22Rv1 (cell line): Measurements from ENCODE around the gene ATP1A4.

Source experiments
- ZFX ChIP-seq: fragments of 450-650 bp; IDR thresholded peaks from 2 replicates; pipeline ENCODE4 v1.6.1; 2017; ENCODE audit warnings: antibody characterized with exemption, borderline replicate concordance
- TF ChIP-seq, protein P1 (sequence below): fragments of 450-650 bp; IDR thresholded peaks from 2 replicates; pipeline ENCODE4 v1.5.1; 2017; ENCODE audit warnings: mild to moderate bottlenecking

DNA sequence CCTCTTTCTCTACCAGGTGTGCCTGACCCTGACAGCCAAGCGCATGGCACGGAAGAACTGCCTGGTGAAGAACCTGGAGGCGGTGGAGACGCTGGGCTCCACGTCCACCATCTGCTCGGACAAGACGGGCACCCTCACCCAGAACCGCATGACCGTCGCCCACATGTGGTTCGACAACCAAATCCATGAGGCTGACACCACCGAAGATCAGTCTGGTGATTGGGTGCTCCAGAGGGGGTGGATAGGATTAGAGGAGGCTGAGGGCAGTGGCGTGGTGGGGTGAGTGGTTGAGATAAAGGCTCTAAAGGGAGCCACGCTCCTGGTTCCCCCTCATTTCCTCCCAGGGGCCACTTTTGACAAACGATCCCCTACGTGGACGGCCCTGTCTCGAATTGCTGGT, 22.8 kb upstream of the ATP1A4 start:
- TF ChIP-seq, protein P1, sequence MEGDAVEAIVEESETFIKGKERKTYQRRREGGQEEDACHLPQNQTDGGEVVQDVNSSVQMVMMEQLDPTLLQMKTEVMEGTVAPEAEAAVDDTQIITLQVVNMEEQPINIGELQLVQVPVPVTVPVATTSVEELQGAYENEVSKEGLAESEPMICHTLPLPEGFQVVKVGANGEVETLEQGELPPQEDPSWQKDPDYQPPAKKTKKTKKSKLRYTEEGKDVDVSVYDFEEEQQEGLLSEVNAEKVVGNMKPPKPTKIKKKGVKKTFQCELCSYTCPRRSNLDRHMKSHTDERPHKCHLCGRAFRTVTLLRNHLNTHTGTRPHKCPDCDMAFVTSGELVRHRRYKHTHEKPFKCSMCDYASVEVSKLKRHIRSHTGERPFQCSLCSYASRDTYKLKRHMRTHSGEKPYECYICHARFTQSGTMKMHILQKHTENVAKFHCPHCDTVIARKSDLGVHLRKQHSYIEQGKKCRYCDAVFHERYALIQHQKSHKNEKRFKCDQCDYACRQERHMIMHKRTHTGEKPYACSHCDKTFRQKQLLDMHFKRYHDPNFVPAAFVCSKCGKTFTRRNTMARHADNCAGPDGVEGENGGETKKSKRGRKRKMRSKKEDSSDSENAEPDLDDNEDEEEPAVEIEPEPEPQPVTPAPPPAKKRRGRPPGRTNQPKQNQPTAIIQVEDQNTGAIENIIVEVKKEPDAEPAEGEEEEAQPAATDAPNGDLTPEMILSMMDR = no peak
- no peak for TF ChIP-seq ZFX
